ENCODE data around the gene XAB2. TPM values are rescaled to one million over a fixed set of nuclear protein-coding genes. Genes with fewer than 3 reads are reported as not detected.
A peak's percentile ranks its signal among the peaks of the same experiment; 100 is the strongest.

XAB2 gene
- total and polyA plus RNA-seq, 2 donors (not counting 1 experiment from before 2014, with no cell fraction given), result 62.7 to 93.8 TPM

DNA sequence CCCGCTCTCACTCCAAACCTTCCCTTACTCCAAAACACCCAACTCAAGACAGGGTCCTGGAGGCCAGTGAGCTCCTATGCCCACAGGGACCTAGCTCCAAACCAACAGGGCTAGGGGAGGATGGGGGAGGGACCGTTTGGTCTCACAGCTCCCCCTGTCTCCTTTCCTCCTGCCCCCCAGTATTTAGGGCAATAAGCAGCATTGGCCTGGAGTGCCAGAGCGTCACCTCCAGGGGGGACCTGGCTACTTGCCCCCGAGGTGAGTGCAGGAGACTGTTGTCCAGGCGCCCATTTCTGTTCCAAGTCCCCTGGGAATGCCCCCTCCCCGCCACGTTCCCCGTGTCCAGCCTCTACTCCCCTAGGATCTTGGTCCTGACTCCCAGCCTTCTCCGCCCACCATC lies 40.3 kb upstream of the XAB2 start:
- Mint-ChIP-seq H3K27me3 (peaks cover 42% of the 10 kb centered on the region), H3K9me3 (ENCODE audit: insufficient read depth) (no peaks in the 10 kb centered on the region), H3K27ac (peak overlapping the region; percentile 12), H3K4me1 (peaks cover 12% of the 10 kb centered on the region), H3K4me3 (no peak overlapping the region)
- CTCF ChIA-PET, result interaction anchor here (0.6 to 3.0 kb wide), 2 partner anchors 11 to 506 kb away, joined by 3 to 9 read pairs; partner anchors contain the start of gene TRAPPC5
- no peak overlapping the region for H3K27ac ChIP-seq (ENCODE audit: low read length in 2 of 2)
- ATAC-seq (ENCODE audit: low read depth) (no peak), DNase-seq (no peak)
- H4K20me1 ChIP-seq (ENCODE audit: control insufficient read depth, insufficient read depth, low read length, poor library complexity, severe bottlenecking), result no peaks in the 10 kb centered on the region
- intact Hi-C loops (cut with micrococcal nuclease), result no loop called here
- POLR2A ChIA-PET, result interaction anchor here (0.6 kb wide), 1 partner anchor 9 kb away, joined by 3 read pairs; no protein-coding TSS in a partner anchor
- WGBS (ENCODE audit: insufficient coverage), result 54% methylated on average over 8 of the region's 9 CpGs
- H3K4me2 ChIP-seq (replicated peaks; ENCODE audit: low read depth, low read length, poor library complexity, severe bottlenecking), result no peak overlapping the region
- no peak overlapping the region for H3K4me3 ChIP-seq (ENCODE audit: control extremely low read depth in 1 of 5, extremely low read depth in 1 of 5, insufficient read depth in 1 of 5, low read depth in 2 of 5, low read length in 4 of 5)
- peaks cover 0 to 44% (median 9%) of the 10 kb centered on the region in 4 experiments for H3K27me3 ChIP-seq (replicated peaks in 1 of 4; ENCODE audit: control extremely low read depth in 1 of 4, control insufficient read depth in 3 of 4, insufficient read depth in 4 of 4, low read length in 3 of 4)
- no peaks in the 10 kb centered on the region for H3K36me3 ChIP-seq (replicated peaks in 1 of 2; ENCODE audit: control extremely low read depth in 1 of 2, control insufficient read depth in 1 of 2, extremely low read depth in 1 of 2, insufficient read depth in 2 of 2, low read length in 1 of 2)
- H3K4me1 ChIP-seq (ENCODE audit: control insufficient read depth in 2 of 2, insufficient read depth in 2 of 2, low read length in 2 of 2), result peaks cover 8% of the 10 kb centered on the region in 2 donors
- H3K9ac ChIP-seq (ENCODE audit: low read length), result no peak overlapping the region
- H2AFZ ChIP-seq (ENCODE audit: insufficient read depth, low read depth, low read length, poor library complexity, severe bottlenecking), result no peak overlapping the region
- H3K9me3 ChIP-seq (ENCODE audit: control extremely low read depth in 1 of 3, control insufficient read depth in 2 of 3, insufficient read depth in 1 of 3, low read length in 2 of 3), result peaks cover 0 to 8% (median 0%) of the 10 kb centered on the region in 3 donors
- no peaks in the 10 kb centered on the region for H3K79me2 ChIP-seq (ENCODE audit: control insufficient read depth, insufficient read depth, low read length)
- TF ChIP-seq EZH2 (IDR thresholded peaks at IDR 0.05; ENCODE audit: borderline replicate concordance, insufficient read depth, low read depth, low read length, poor library complexity, severe bottlenecking), result no peak
- TF ChIP-seq, protein P1, sequence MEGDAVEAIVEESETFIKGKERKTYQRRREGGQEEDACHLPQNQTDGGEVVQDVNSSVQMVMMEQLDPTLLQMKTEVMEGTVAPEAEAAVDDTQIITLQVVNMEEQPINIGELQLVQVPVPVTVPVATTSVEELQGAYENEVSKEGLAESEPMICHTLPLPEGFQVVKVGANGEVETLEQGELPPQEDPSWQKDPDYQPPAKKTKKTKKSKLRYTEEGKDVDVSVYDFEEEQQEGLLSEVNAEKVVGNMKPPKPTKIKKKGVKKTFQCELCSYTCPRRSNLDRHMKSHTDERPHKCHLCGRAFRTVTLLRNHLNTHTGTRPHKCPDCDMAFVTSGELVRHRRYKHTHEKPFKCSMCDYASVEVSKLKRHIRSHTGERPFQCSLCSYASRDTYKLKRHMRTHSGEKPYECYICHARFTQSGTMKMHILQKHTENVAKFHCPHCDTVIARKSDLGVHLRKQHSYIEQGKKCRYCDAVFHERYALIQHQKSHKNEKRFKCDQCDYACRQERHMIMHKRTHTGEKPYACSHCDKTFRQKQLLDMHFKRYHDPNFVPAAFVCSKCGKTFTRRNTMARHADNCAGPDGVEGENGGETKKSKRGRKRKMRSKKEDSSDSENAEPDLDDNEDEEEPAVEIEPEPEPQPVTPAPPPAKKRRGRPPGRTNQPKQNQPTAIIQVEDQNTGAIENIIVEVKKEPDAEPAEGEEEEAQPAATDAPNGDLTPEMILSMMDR (IDR thresholded peaks at IDR 0.05), result no peak

DNA sequence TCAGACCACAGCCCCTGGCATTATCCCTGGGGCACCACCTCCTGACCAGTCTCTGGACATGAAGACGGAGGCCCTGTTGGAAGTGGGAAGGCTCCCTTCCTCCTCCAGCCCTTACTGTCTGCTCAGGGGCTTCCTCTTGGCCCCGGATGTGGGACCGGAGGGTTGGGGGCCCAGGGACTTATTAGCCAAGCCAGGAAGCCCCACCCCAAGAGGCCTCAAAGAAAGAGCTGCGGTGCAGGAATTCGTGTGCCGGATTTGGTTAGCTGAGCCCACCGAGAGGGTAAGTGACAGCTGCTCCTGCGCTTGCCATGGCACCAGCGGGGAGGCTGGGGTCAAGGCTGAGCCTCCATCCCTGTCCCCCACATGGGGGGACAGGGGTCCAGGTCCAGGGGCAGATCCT lies 39.5 kb upstream of the XAB2 start, which contains the start of gene RETN:
TSS of gene RETN (plus strand) at position 208 of the 400 bp plus-strand sequence. CDS start 278 bp downstream, outside the sequence.
- Histone ChIP-seq H3K27ac (ENCODE audit: low read length in 2 of 2) (no peak within 1 kb of the TSS), H3K4me3 (ENCODE audit: control extremely low read depth in 1 of 5, extremely low read depth in 1 of 5, insufficient read depth in 1 of 5, low read depth in 2 of 5, low read length in 4 of 5) (no peak within 1 kb of the TSS), H3K4me1 (ENCODE audit: control insufficient read depth in 2 of 2, insufficient read depth in 2 of 2, low read length in 2 of 2) (peaks cover 8% of the 10 kb centered on the region in 2 donors), H3K79me2 (ENCODE audit: control insufficient read depth, insufficient read depth, low read length) (no peaks in the 10 kb centered on the region), H3K27me3 (replicated peaks in 1 of 4; ENCODE audit: control extremely low read depth in 1 of 4, control insufficient read depth in 3 of 4, insufficient read depth in 4 of 4, low read length in 3 of 4) (peaks cover 0 to 41% (median 10%) of the 10 kb centered on the region in 4 experiments), H4K20me1 (ENCODE audit: control insufficient read depth, insufficient read depth, low read length, poor library complexity, severe bottlenecking) (no peaks in the 10 kb centered on the region), H2AFZ (ENCODE audit: insufficient read depth, low read depth, low read length, poor library complexity, severe bottlenecking) (no peak within 1 kb of the TSS), H3K9ac (ENCODE audit: low read length) (no peak within 1 kb of the TSS), H3K36me3 (replicated peaks in 1 of 2; ENCODE audit: control extremely low read depth in 1 of 2, control insufficient read depth in 1 of 2, extremely low read depth in 1 of 2, insufficient read depth in 2 of 2, low read length in 1 of 2) (no peaks in the 10 kb centered on the region), H3K9me3 (ENCODE audit: control extremely low read depth in 1 of 3, control insufficient read depth in 2 of 3, insufficient read depth in 1 of 3, low read length in 2 of 3) (peaks cover 0 to 2% (median 0%) of the 10 kb centered on the region in 3 donors), H3K4me2 (replicated peaks; ENCODE audit: low read depth, low read length, poor library complexity, severe bottlenecking) (no peak within 1 kb of the TSS)
- Mint-ChIP-seq H3K4me3 (no peak within 1 kb of the TSS), H3K27me3 (peaks cover 39% of the 10 kb centered on the region), H3K4me1 (peaks cover 12% of the 10 kb centered on the region), H3K9me3 (ENCODE audit: insufficient read depth) (no peaks in the 10 kb centered on the region), H3K27ac (peak within 1 kb of the TSS; percentile 15)
- 55% methylated on average over 7 of the region's 9 CpGs for WGBS (ENCODE audit: insufficient coverage)
- no peak for TF ChIP-seq EZH2 (IDR thresholded peaks at IDR 0.05; ENCODE audit: borderline replicate concordance, insufficient read depth, low read depth, low read length, poor library complexity, severe bottlenecking)
- TF ChIP-seq, protein P1 (IDR thresholded peaks at IDR 0.05), result no peak
- CTCF ChIA-PET, result interaction anchor here (1.0 to 3.0 kb wide), 2 partner anchors 12 to 16 kb away, joined by 5 to 9 read pairs; partner anchors contain the start of gene TRAPPC5
- no peak for DNase-seq
- intact Hi-C loops (cut with micrococcal nuclease), result no loop called here
- POLR2A ChIA-PET, result no interaction called here
- ATAC-seq (ENCODE audit: low read depth), result no peak

Measured in B cell (primary cell).